ENCODE data around the gene LCE6A. TPM values are rescaled to one million over a fixed set of nuclear protein-coding genes. Genes with fewer than 3 reads are reported as not detected.

The LCE6A gene
- not detected for total RNA-seq

DNA sequence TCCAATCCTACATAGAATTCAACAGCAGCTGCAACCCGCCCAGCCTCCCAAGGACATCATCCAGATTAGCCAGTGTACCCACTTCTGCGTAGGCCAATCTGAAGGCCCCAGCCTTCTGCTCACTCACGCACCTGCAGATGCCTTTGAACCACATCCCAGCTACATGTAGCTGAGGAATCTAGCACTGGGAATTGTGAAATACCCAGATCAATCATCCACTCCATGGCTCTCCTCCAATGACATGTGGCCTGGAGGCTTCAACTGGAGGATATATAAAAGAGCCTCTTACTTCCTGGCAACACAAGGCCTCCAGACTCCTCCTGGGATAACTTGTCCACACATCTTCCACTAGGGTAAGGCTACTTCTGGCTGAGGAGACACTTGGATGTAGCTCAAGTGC lies at the start of gene LCE6A:
TSS of gene LCE6A (plus strand) at position 301 of the 400 bp plus-strand sequence. CDS start 665 bp downstream, outside the sequence.
- no peaks in the 10 kb centered on the region for H3K4me1 ChIP-seq (ENCODE audit: insufficient read depth, low read length)
- no peaks in the 10 kb centered on the region for H3K9me3 ChIP-seq (ENCODE audit: low read depth, low read length)
- H3K4me3 ChIP-seq (ENCODE audit: low read length) = no peak within 1 kb of the TSS
- peaks cover 3% of the 10 kb centered on the region for H3K27me3 ChIP-seq (ENCODE audit: insufficient read depth, low read length)

DNA sequence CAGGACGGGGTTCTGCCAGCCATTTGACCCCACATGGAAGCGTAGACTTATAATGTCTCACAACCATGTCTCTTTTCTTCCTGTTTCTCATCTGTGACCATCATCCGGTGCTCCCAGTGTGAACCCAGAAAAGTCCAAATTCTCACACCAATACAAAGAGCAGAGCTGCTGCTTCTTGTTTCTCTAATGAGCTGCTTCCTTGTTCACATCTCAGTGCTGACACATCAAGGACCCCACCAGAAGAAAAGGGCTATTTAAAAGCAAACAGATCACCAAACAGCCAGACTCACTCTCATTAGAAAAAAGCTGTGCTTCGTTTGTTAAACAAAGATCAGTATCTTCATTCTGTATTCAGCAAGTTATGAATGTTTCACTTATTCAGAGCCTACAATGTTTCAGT lies 47.0 kb upstream of the LCE6A start:
- Histone ChIP-seq H3K4me3 (ENCODE audit: low read length) (no peak overlapping the region), H3K9me3 (ENCODE audit: low read depth, low read length) (no peaks in the 10 kb centered on the region), H3K4me1 (ENCODE audit: insufficient read depth, low read length) (no peaks in the 10 kb centered on the region), H3K27me3 (ENCODE audit: insufficient read depth, low read length) (peaks cover 10% of the 10 kb centered on the region)

DNA sequence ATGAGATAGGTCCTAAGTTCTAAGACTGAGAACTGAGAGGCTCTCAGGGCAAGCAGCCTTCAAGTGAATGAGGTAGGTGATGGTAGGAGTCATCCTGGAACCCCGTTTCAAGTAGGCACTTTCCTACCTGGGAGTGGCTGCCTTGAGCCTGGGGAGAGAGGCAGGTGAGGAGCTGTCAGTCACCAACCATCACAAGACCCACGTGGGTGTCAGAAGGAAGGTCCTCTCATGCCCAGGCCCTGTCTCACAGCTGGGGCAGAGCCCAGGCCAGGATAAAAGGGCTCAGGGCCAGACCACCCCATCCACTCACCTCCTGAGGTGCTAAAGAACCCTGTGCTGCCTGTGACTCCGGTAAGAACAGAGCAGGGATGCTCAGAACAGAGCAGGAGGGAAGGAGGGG lies 46.2 kb upstream of the LCE6A start, which contains the start of gene LCE1D:
TSS of gene LCE1D (plus strand) at position 301 of the 400 bp plus-strand sequence. CDS start 1,074 bp downstream, outside the sequence.
- no peak within 1 kb of the TSS for H3K4me3 ChIP-seq (ENCODE audit: low read length)

GRCh38 chr1:152801333-152801732 lies 41.3 kb upstream of the LCE6A start:
- no peaks in the 10 kb centered on the region for H3K4me1 ChIP-seq (ENCODE audit: insufficient read depth, low read length)
- peaks cover 10% of the 10 kb centered on the region for H3K27me3 ChIP-seq (ENCODE audit: insufficient read depth, low read length)
- H3K9me3 ChIP-seq (ENCODE audit: low read depth, low read length) = no peaks in the 10 kb centered on the region
- H3K4me3 ChIP-seq (ENCODE audit: low read length) = no peak overlapping the region

More for the DNA sequence above, 46.2 kb upstream of the LCE6A start, which contains the start of gene LCE1D:
- H3K4me1 ChIP-seq (ENCODE audit: insufficient read depth, low read length) = no peaks in the 10 kb centered on the region
- H3K9me3 ChIP-seq (ENCODE audit: low read depth, low read length) = no peaks in the 10 kb centered on the region
- peaks cover 10% of the 10 kb centered on the region for H3K27me3 ChIP-seq (ENCODE audit: insufficient read depth, low read length)

DNA sequence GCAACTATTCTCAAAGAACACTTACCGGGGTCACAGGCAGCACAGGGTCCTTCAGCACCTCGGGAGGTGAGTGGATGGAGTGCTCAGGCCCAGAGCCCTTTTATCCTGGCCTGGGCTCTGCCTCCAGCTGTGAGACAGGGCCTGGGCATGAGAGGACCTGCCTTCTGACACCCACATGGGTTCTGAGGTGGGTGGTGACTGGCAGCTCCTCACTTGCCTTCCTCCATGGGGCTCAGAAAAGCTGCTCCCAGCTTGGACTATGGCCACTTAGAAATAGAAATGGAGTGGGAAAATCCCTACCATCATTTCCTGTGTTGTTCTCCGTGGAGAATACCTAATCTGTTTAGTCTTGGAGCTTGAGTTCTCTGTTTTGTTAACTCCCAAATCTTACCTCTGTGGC lies 36.1 kb upstream of the LCE6A start, which contains the start of gene LCE1C:
TSS of gene LCE1C (minus strand) at position 76 of the 400 bp plus-strand sequence. CDS start 1,173 bp downstream, outside the sequence.
- no peaks in the 10 kb centered on the region for H3K4me1 ChIP-seq (ENCODE audit: insufficient read depth, low read length)
- H3K27me3 ChIP-seq (ENCODE audit: insufficient read depth, low read length) = peaks cover 4% of the 10 kb centered on the region
- no peak within 1 kb of the TSS for H3K4me3 ChIP-seq (ENCODE audit: low read length)
- no peaks in the 10 kb centered on the region for H3K9me3 ChIP-seq (ENCODE audit: low read depth, low read length)

DNA sequence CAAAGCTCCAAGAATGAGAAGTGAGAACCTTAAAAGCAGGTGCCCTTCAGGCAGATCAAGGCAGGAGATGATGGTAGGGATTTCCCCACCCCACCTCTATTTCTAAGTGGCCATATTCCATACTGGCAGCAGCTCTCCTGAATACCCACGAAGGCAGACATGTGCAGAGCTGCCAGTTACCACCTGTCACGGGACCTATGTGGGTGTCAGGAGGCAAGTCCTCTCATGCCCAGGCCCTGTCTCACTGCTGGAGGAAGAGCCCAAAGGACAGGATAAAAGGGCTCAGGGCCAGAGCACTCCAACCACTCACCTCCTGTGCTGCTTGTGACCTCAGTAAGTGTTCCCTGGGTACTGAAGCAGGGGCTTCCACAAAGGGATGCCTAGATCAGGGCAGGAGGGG lies 31.6 kb upstream of the LCE6A start:
- Histone ChIP-seq H3K4me3 (ENCODE audit: low read length) (no peak overlapping the region), H3K9me3 (ENCODE audit: low read depth, low read length) (no peaks in the 10 kb centered on the region), H3K27me3 (ENCODE audit: insufficient read depth, low read length) (no peaks in the 10 kb centered on the region), H3K4me1 (ENCODE audit: insufficient read depth, low read length) (no peaks in the 10 kb centered on the region)

GRCh38 chr1:152811671-152812070 lies 31.0 kb upstream of the LCE6A start, which contains the start of gene LCE1B:
LCE1B (plus strand) TSS chr1:152811971; CDS start chr1:152812447, 476 bp downstream.
- Histone ChIP-seq H3K4me1 (ENCODE audit: insufficient read depth, low read length) (no peaks in the 10 kb centered on the region), H3K27me3 (ENCODE audit: insufficient read depth, low read length) (no peaks in the 10 kb centered on the region), H3K4me3 (ENCODE audit: low read length) (no peak within 1 kb of the TSS), H3K9me3 (ENCODE audit: low read depth, low read length) (no peaks in the 10 kb centered on the region)

GRCh38 chr1:152817309-152817708 lies 25.3 kb upstream of the LCE6A start:
- Histone ChIP-seq H3K4me3 (ENCODE audit: low read length) (no peak overlapping the region), H3K4me1 (ENCODE audit: insufficient read depth, low read length) (no peaks in the 10 kb centered on the region), H3K27me3 (ENCODE audit: insufficient read depth, low read length) (no peaks in the 10 kb centered on the region), H3K9me3 (ENCODE audit: low read depth, low read length) (no peaks in the 10 kb centered on the region)

DNA sequence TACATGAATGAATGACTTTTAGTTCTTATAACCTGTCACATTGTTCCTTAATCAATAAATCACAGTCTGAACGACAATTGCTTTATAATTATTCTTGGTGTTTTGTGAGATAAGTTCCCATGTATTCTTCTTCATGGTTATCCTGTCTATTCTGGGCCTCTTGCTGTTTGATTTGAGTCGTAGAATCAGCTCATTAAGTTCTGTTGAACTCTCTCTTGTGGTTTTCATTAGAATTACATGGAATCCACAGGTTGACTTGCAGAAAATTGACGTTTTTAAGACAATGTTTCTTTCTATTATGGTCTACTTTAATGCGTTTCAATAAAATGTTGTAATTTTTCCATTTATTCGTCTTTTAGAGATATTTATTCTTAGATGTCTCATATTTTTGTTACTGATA lies 19.4 kb upstream of the LCE6A start:
- Histone ChIP-seq H3K9me3 (ENCODE audit: low read depth, low read length) (no peaks in the 10 kb centered on the region), H3K4me3 (ENCODE audit: low read length) (no peak overlapping the region), H3K4me1 (ENCODE audit: insufficient read depth, low read length) (no peaks in the 10 kb centered on the region), H3K27me3 (ENCODE audit: insufficient read depth, low read length) (no peaks in the 10 kb centered on the region)

DNA sequence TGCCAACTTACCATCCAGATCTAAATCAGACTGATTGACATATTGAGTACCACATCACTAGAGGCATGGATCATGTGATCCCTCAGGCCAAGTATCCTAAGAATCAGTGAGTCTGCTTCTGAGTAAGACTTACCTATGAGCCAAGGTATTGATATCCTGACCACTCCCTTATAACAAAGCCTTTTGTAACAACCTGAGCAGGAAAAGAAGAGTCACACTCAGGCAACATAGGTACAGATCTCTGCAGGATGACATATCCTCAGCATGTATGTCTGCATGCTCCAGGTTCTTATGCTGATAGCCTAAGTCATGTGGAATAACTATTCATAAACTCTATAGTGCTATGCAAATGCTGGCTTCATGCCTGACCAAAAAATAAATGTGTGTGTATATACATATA lies 17.7 kb upstream of the LCE6A start:
- peaks cover 4% of the 10 kb centered on the region for H3K27me3 ChIP-seq (ENCODE audit: insufficient read depth, low read length)

GRCh38 chr1:152827173-152827572 lies 15.5 kb upstream of the LCE6A start, which contains the start of gene LCE1A:
LCE1A (plus strand) TSS chr1:152827473; CDS start chr1:152827473, 0 bp downstream.
- H3K9me3 ChIP-seq (ENCODE audit: low read depth, low read length) = no peaks in the 10 kb centered on the region
- H3K4me3 ChIP-seq (ENCODE audit: low read length) = no peak within 1 kb of the TSS
- H3K4me1 ChIP-seq (ENCODE audit: insufficient read depth, low read length) = no peaks in the 10 kb centered on the region
- peaks cover 4% of the 10 kb centered on the region for H3K27me3 ChIP-seq (ENCODE audit: insufficient read depth, low read length)

More for the DNA sequence above, 17.7 kb upstream of the LCE6A start:
- no peaks in the 10 kb centered on the region for H3K9me3 ChIP-seq (ENCODE audit: low read depth, low read length)
- no peak overlapping the region for H3K4me3 ChIP-seq (ENCODE audit: low read length)
- H3K4me1 ChIP-seq (ENCODE audit: insufficient read depth, low read length) = no peaks in the 10 kb centered on the region

DNA sequence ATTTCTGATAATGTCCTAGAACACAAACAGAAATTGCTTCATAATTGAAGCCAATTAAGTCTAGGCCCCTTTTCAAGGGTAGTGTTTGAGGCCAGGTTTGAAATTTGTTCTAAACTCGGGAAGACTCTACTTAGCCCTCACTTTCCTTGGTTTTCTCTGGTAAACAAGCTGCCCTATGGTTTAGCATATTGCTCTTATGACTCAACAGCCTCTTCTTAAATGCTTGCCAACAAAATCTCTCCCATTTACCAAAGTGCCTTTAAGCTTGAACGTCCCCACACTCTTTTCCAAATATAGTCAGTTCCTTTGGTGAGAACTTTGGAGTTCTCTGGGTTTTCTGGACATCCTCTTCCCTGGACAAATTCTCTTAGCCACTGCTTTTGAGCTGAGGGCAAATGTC lies 5.8 kb upstream of the LCE6A start:
- Histone ChIP-seq H3K4me3 (ENCODE audit: low read length) (no peak overlapping the region), H3K4me1 (ENCODE audit: insufficient read depth, low read length) (no peaks in the 10 kb centered on the region), H3K27me3 (ENCODE audit: insufficient read depth, low read length) (no peaks in the 10 kb centered on the region), H3K9me3 (ENCODE audit: low read depth, low read length) (no peaks in the 10 kb centered on the region)

- no peaks in the 10 kb centered on the region for H3K9me3 ChIP-seq (ENCODE audit: low read depth, low read length)
- H3K27me3 ChIP-seq (ENCODE audit: insufficient read depth, low read length) = no peaks in the 10 kb centered on the region
- no peaks in the 10 kb centered on the region for H3K4me1 ChIP-seq (ENCODE audit: insufficient read depth, low read length)
- no peak overlapping the region for H3K4me3 ChIP-seq (ENCODE audit: low read length)
These were observed 13.0 kb downstream of the LCE6A start for GRCh38 chr1:152855661-152856060.

DNA sequence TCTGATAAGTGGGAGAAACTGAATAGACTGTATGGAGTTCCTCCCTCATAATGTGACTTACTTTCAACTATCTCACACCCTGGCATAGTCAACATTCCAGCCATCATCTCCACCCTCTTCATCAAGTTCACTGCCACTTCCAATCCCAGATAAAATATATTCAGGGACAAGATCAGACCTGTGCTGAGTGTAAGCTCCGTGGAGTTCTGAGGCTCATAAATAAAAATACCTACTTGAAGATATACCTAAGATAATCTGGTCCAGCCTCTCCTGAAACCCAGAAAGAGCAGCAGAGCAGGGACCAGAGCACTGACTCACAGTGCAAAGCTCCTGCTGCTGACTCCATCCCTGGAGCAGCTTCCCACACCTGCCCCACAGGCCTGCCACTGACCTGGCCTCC lies 15.4 kb downstream of the LCE6A start:
- Histone ChIP-seq H3K4me3 (ENCODE audit: low read length) (no peak overlapping the region), H3K27me3 (ENCODE audit: insufficient read depth, low read length) (no peaks in the 10 kb centered on the region), H3K4me1 (ENCODE audit: insufficient read depth, low read length) (no peaks in the 10 kb centered on the region), H3K9me3 (ENCODE audit: low read depth, low read length) (no peaks in the 10 kb centered on the region)

GRCh38 chr1:152859696-152860095 lies 17.0 kb downstream of the LCE6A start, which contains the start of gene LCE7A:
LCE7A (plus strand) TSS chr1:152859996; CDS start chr1:152860698, 702 bp downstream.
- Histone ChIP-seq H3K9me3 (ENCODE audit: low read depth, low read length) (no peaks in the 10 kb centered on the region), H3K27me3 (ENCODE audit: insufficient read depth, low read length) (no peaks in the 10 kb centered on the region), H3K4me1 (ENCODE audit: insufficient read depth, low read length) (no peaks in the 10 kb centered on the region), H3K4me3 (ENCODE audit: low read length) (no peak within 1 kb of the TSS)

GRCh38 chr1:152860129-152860528 lies 17.5 kb downstream of the LCE6A start:
- H3K9me3 ChIP-seq (ENCODE audit: low read depth, low read length) = no peaks in the 10 kb centered on the region
- H3K4me3 ChIP-seq (ENCODE audit: low read length) = no peak overlapping the region
- H3K4me1 ChIP-seq (ENCODE audit: insufficient read depth, low read length) = no peaks in the 10 kb centered on the region
- no peaks in the 10 kb centered on the region for H3K27me3 ChIP-seq (ENCODE audit: insufficient read depth, low read length)

All from mononuclear cell (primary cell).